Gastrocnemius medialis (tissue), 4 donors: ENCODE data around the gene ADIPOR2. TPM values are rescaled to one million over a fixed set of nuclear protein-coding genes. Genes with fewer than 3 reads are reported as not detected.
A peak's percentile ranks its signal among the peaks of the same experiment; 100 is the strongest.

Experiments used
- ATAC-seq, 2 donors: fragments of 150-250 bp; one replicate each; pipeline ENCODE4 v1.9.1; 2016
- DNase-seq, 2 donors: peaks; one replicate each; pipeline ENCODE4 v3.0.0-alpha.2; 2019
- H3K27ac ChIP-seq, 4 donors: fragments of 200-600 bp; sonication (generic); 1 replicate in 1 of 4; 2 replicates in 3 of 4; pipeline ENCODE4 v1.5.1; 2016 to 2018; ENCODE audit warnings: mild to moderate bottlenecking in 2 of 4, moderate library complexity in 1 of 4
- H3K27me3 ChIP-seq, 3 donors: fragments of 200-600 bp; sonication (generic) in 2 of 3; 1 replicate in 1 of 3; 2 replicates in 2 of 3; pipeline versions ENCODE4 v1.5.1 to v1.6.0; 2016 to 2019; ENCODE audit warnings: mild to moderate bottlenecking in 1 of 3, moderate library complexity in 1 of 3
- H3K36me3 ChIP-seq, 2 donors: fragments of 200-600 bp; sonication (generic) in 1 of 2; one replicate each; pipeline ENCODE4 v1.5.1; 2017 to 2018
- H3K4me1 ChIP-seq, 2 donors: fragments of 200-600 bp; sonication (generic) in 1 of 2; one replicate each; pipeline ENCODE4 v1.5.1; 2016 to 2017; ENCODE audit warnings: mild to moderate bottlenecking in 2 of 2
- H3K4me3 ChIP-seq, 4 donors: fragments of 200-600 bp; sonication (generic) in 3 of 4; 1 replicate in 1 of 4; 2 replicates in 3 of 4; pipeline ENCODE4 v1.5.1; 2016 to 2019; ENCODE audit warnings: mild to moderate bottlenecking in 2 of 4
- H3K9me3 ChIP-seq, 3 donors: fragments of 200-600 bp; sonication (generic) in 2 of 3; 1 replicate in 1 of 3; 2 replicates in 2 of 3; pipeline ENCODE4 v1.5.1; 2016 to 2019
- POLR2A ChIP-seq, 2 donors: fragments of 450-650 bp; IDR thresholded peaks; one replicate each; pipeline ENCODE4 v1.6.1; 2017; ENCODE audit warnings: antibody characterized with exemption in 2 of 2, mild to moderate bottlenecking in 2 of 2, moderate library complexity in 2 of 2
- in situ Hi-C, 4 donors: fragments of 200-750 bp; cut with MboI; loops; one replicate each; pipeline versions ENCODE4 v1.15.0 to v1.8.0; 2017; ENCODE audit warnings: low sequenced_read_pairs in 4 of 4
- intact Hi-C: fragments of 100-400 bp; cut with DNase I; formaldehyde crosslinking; loops from one replicate; pipeline ENCODE4 v1.15.1; 2023; ENCODE audit warnings: low total_unique reads
- total RNA-seq, 4 donors: library from RNA; depleted of rRNA; stranded (reverse); fragments of >200 nt; gene quantifications; one replicate each; pipeline versions ENCODE4 v1.1.0 to v1.2.3, GENCODE V29; 2016
- TF ChIP-seq, protein P1 (sequence below), 5 experiments: fragments of 450-650 bp in 3 of 5; fragments of 200-600 bp in 2 of 5; sonication (generic) in 2 of 5; IDR thresholded peaks in 4 of 5; conservative IDR thresholded peaks in 1 of 5; 1 replicate in 4 of 5; 2 replicates in 1 of 5; pipeline ENCODE4 v1.5.1; 2016 to 2019; ENCODE audit warnings: antibody characterized with exemption in 5 of 5, mild to moderate bottlenecking in 3 of 5, moderate library complexity in 3 of 5

ADIPOR2 gene, protein sequence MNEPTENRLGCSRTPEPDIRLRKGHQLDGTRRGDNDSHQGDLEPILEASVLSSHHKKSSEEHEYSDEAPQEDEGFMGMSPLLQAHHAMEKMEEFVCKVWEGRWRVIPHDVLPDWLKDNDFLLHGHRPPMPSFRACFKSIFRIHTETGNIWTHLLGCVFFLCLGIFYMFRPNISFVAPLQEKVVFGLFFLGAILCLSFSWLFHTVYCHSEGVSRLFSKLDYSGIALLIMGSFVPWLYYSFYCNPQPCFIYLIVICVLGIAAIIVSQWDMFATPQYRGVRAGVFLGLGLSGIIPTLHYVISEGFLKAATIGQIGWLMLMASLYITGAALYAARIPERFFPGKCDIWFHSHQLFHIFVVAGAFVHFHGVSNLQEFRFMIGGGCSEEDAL
- 10 to 100 TPM; 18.9 to 47.4 (median 25.1) TPM for total RNA-seq

DNA sequence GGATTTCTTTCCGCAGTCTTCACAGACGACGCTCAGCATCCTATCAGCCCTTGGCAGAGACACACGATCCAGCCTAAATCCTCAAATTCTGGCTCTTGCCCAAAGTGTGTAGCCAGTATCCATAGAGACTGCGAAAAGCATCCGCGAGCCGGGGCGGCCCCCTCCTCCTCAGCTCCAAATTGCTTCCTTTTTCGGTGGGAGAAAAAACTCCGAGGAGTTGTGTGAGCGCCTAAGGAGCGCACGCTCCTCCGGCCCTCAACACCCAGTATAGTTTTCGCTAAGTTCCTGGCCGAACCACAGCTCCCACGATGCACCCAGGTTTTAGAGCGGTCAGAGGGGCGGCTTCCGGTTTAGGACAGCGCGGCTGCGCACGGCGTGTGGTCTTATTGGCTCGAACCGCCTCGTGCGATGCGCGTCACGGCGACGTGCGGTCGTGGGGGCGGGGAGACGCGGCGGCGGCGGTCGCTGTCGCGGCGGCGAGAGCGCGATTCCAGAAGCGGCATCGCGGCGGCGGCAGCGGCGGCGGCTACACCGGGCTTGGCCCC lies at the start of gene ADIPOR2:
ADIPOR2 (plus strand) TSS at position 493 of the 545 bp plus-strand sequence. CDS start 63,274 bp downstream, outside the sequence.
- peak within 1 kb of the TSS; percentile 86 to 98 (median 94) for H3K4me3 ChIP-seq
- DNase-seq: peak; percentile 92 to 93
- peak; percentile 96 to 97 for ATAC-seq
- in situ Hi-C loops: no loop called here
- peak within 1 kb of the TSS; percentile 96 to 97 (median 96) for H3K27ac ChIP-seq
- no peaks in the 10 kb centered on the region for H3K27me3 ChIP-seq
- no peaks in the 10 kb centered on the region for H3K36me3 ChIP-seq
- no peaks in the 10 kb centered on the region for H3K9me3 ChIP-seq
- intact Hi-C loops: loop anchor here (2.0 kb wide), 2 partner anchors 30 to 100 kb away; no protein-coding TSS in a partner anchor
- peak; percentile 78 to 88 for TF ChIP-seq POLR2A (IDR thresholded peaks at IDR 0.05)
- TF ChIP-seq, protein P1, sequence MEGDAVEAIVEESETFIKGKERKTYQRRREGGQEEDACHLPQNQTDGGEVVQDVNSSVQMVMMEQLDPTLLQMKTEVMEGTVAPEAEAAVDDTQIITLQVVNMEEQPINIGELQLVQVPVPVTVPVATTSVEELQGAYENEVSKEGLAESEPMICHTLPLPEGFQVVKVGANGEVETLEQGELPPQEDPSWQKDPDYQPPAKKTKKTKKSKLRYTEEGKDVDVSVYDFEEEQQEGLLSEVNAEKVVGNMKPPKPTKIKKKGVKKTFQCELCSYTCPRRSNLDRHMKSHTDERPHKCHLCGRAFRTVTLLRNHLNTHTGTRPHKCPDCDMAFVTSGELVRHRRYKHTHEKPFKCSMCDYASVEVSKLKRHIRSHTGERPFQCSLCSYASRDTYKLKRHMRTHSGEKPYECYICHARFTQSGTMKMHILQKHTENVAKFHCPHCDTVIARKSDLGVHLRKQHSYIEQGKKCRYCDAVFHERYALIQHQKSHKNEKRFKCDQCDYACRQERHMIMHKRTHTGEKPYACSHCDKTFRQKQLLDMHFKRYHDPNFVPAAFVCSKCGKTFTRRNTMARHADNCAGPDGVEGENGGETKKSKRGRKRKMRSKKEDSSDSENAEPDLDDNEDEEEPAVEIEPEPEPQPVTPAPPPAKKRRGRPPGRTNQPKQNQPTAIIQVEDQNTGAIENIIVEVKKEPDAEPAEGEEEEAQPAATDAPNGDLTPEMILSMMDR (IDR thresholded peaks at IDR 0.05 in 4 of 5, conservative IDR thresholded peaks at IDR 0.05 in 1 of 5): no peak
- H3K4me1 ChIP-seq: peaks cover 27 to 33% of the 10 kb centered on the region in 2 donors

DNA sequence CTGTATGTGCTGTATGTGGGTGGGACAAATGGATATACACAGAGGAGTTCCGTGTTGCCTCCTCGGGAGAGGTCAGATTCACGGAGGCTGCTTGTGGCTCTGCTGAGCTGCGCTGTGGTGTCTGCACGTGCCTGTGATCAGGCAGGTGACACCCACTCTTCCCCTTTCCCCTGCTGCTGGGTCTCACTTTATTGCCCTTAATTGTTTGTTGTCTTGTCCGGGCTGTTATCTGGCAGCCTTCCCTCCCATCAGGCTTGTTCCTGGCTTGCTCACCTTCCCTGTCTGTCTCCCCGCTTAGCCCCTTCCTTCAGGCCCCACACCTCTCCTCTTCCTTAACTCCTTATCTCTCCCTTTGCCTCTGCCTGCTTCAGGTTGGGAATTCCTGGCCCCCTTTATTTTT lies 48.4 kb upstream of the ADIPOR2 start:
- H3K27ac ChIP-seq: no peak overlapping the region
- intact Hi-C loops: no loop called here
- H3K9me3 ChIP-seq: no peaks in the 10 kb centered on the region
- DNase-seq (no peak), ATAC-seq (no peak)
- no peaks in the 10 kb centered on the region for H3K36me3 ChIP-seq
- H3K27me3 ChIP-seq: no peaks in the 10 kb centered on the region
- TF ChIP-seq POLR2A (IDR thresholded peaks at IDR 0.05): no peak
- TF ChIP-seq, protein P1 (IDR thresholded peaks at IDR 0.05 in 4 of 5, conservative IDR thresholded peaks at IDR 0.05 in 1 of 5): no peak
- peaks cover 3 to 7% of the 10 kb centered on the region in 2 donors for H3K4me1 ChIP-seq
- no peak overlapping the region for H3K4me3 ChIP-seq
- in situ Hi-C loops: loop anchor here in 1 of 4 donors (25.0 kb wide), 1 partner anchor 1145 kb away; the partner anchor contains the start of gene FKBP4

DNA sequence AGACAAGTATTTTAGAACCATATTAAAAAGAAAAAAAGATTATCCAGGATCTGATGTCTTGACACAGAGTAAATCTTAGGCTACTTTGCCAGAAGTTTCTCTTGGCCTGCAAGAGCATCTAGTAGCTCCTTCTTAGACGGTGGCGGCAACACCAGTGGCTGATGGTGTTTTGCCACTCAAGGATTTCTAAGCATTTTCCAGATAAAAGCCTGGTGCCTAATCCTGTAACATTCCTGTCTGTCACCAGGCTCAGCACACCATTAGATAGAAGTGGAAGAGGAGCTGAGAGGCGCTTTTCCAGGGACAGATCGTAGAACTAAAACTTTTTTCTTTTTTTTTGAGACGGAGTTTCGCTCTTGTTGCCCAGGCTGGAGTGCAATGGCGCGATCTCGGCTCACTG lies 47.8 kb upstream of the ADIPOR2 start:
- Histone ChIP-seq H3K27me3 (no peaks in the 10 kb centered on the region), H3K4me3 (no peak overlapping the region), H3K4me1 (peaks cover 3 to 7% of the 10 kb centered on the region in 2 donors), H3K36me3 (no peaks in the 10 kb centered on the region), H3K9me3 (no peaks in the 10 kb centered on the region), H3K27ac (no peak overlapping the region)
- ATAC-seq (no peak), DNase-seq (no peak)
- TF ChIP-seq, protein P1 (IDR thresholded peaks at IDR 0.05 in 4 of 5, conservative IDR thresholded peaks at IDR 0.05 in 1 of 5): no peak
- in situ Hi-C loops (loop anchor here in 1 of 4 donors (25.0 kb wide), 1 partner anchor 1144 kb away; the partner anchor contains the start of gene FKBP4), intact Hi-C loops (no loop called here)

DNA sequence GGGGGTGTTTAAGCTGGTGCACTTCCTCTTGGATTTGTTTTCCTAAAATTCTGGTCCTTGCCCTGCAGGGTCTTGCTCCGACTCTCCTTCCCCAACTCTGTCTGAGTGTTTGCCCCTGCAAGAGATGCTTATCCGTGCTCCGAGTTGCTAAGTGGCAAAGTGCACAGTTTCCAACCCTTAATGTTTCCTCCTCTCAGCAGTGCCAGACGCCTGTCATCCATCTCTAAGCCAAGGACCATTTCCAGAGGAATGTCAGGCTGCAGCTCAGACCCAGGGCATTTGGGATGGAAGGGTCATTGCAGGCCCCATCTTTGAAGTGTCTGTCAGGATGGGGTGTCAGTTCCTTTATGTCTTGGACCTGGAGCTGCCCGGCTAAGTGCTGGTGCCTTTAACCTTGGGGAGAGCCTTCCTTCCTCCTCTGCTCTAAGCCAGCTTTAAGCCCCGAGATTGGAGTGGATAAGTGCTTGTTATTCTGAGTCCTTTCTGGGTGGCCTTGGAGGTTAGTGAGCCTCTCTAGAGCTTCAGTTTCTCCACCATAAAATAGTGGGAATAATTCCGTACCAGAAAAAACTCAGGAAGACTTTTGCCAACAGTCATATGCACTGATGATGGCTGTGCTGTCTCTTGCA lies 46.9 kb upstream of the ADIPOR2 start:
- H3K27ac ChIP-seq: no peak overlapping the region
- in situ Hi-C loops (loop anchor here in 1 of 4 donors (25.0 kb wide), 1 partner anchor 1143 kb away; the partner anchor contains the start of gene FKBP4), intact Hi-C loops (no loop called here)

More for the DNA sequence above, 46.9 kb upstream of the ADIPOR2 start:
- no peaks in the 10 kb centered on the region for H3K27me3 ChIP-seq
- H3K36me3 ChIP-seq: no peaks in the 10 kb centered on the region
- no peak for ATAC-seq
- no peak for DNase-seq
- no peaks in the 10 kb centered on the region for H3K9me3 ChIP-seq
- no peak overlapping the region for H3K4me3 ChIP-seq
- peaks cover 3 to 7% of the 10 kb centered on the region in 2 donors for H3K4me1 ChIP-seq
- TF ChIP-seq, protein P1 (IDR thresholded peaks at IDR 0.05 in 4 of 5, conservative IDR thresholded peaks at IDR 0.05 in 1 of 5): no peak
- no peak for TF ChIP-seq POLR2A (IDR thresholded peaks at IDR 0.05)
